Psoas muscle (tissue), 8 donors: ENCODE data around the gene TUBB4B. TPM values are rescaled to one million over a fixed set of nuclear protein-coding genes. Genes with fewer than 3 reads are reported as not detected.
"Not testable (repeated sequence)": the region's sequence is repeated elsewhere in the genome, so short reads cannot be mapped to it uniquely, and the experiment has no call there.

ENCODE experiments used
- ATAC-seq, 4 donors: fragments of 200-7000 bp; cut with Tn5 transposase; one replicate each; pipeline ENCODE4 v1.9.1; 2020; ENCODE audit warnings: moderate library complexity in 3 of 4, mild to moderate bottlenecking in 2 of 4
- DNase-seq, 2 donors: peaks; one replicate each; pipeline ENCODE4 v3.0.0-alpha.2; 2020
- H3K27ac ChIP-seq: fragments of 200-600 bp; one replicate; pipeline ENCODE4 v1.8.0; 2022
- H3K27me3 ChIP-seq, 3 donors: fragments of 200-600 bp in 1 of 3; one replicate each; pipeline versions ENCODE4 v1.6.1 to v1.8.0; 2013 to 2022; ENCODE audit warnings: low read length in 2 of 3, mild to moderate bottlenecking in 2 of 3, moderate library complexity in 1 of 3; ENCODE audit not compliant: insufficient read depth in 3 of 3
- H3K36me3 ChIP-seq, 2 donors: fragments of 200-600 bp in 1 of 2; one replicate each; pipeline versions ENCODE4 v1.6.1 to v1.8.0; 2013 to 2022; ENCODE audit warnings: low read depth in 1 of 2, mild to moderate bottlenecking in 1 of 2, moderate library complexity in 1 of 2; ENCODE audit not compliant: insufficient read depth in 1 of 2
- H3K4me1 ChIP-seq: fragments of 200-600 bp; one replicate; pipeline ENCODE4 v1.8.0; 2022
- H3K4me3 ChIP-seq: fragments of 200-600 bp; one replicate; pipeline ENCODE4 v1.8.0; 2022; ENCODE audit warnings: mild to moderate bottlenecking
- H3K9me3 ChIP-seq: fragments of 200-600 bp; one replicate; pipeline ENCODE4 v1.8.0; 2022
- WGBS, 3 donors: extraction: QIAGEN DNeasy Blood & Tissue Kit; methylation state at CpG; one replicate each; pipeline versions ENCODE4 v1.1.6 to v1.1.7; 2013; 5-methylcytosine and 5-hydroxymethylcytosine counted together
- intact Hi-C, 2 donors: fragments of 100-400 bp; cut with DNase I; formaldehyde crosslinking; loops; one replicate each; pipeline versions ENCODE4 v1.11.0 to v1.14.2; 2022
- polyA plus RNA-seq, 3 donors: library from polyadenylated mRNA; stranded (reverse); fragments of 200-250 nt; gene quantifications; one replicate each; pipeline ENCODE4 v1.2.3, GENCODE V29; 2013
- total RNA-seq, 4 donors: library from RNA; stranded (reverse); fragmentation: NEBNext Ultra II Directional in 2 of 4; extraction: Animal tissue kit (Norgen Biotek cat#: 25700) in 2 of 4; gene quantifications; one replicate each; pipeline versions ENCODE4 v1.2.1 to v1.2.4, GENCODE V29; 2021 to 2023
- TF ChIP-seq, protein P1 (sequence below): fragments of 200-600 bp; IDR thresholded peaks from one replicate; pipeline ENCODE4 v1.8.0; 2022; ENCODE audit warnings: antibody characterized with exemption
- donor health status: healthy with polysubstance abuse.
- donor health status: DM: no; HTN: no; CAD: no; lungs with moderate emphysema.
- donor health status: Bipolar disorder and iron deficiency.
- donor health status: healthy.
- donor health status: DM: yes; HTN: yes; CAD: no.
- donor health status: DM: no; HTN: no; CAD: no.
- donor health status: DM: no; HTN: no; CAD: no.
- donor health status: DM: yes; HTN: yes; CAD: no.

TUBB4B gene
- total and polyA plus RNA-seq, 7 donors, result 111 to 838 (median 273) TPM

GRCh38 chr9:137240318-137240840 lies 708 bp upstream of the TUBB4B start:
- peaks cover 65% of the 10 kb centered on the region for H3K4me1 ChIP-seq
- H3K4me3 ChIP-seq, result peak overlapping the region; percentile 97
- peaks cover 0 to 23% of the 10 kb centered on the region in 2 donors for H3K36me3 ChIP-seq
- TF ChIP-seq, protein P1, sequence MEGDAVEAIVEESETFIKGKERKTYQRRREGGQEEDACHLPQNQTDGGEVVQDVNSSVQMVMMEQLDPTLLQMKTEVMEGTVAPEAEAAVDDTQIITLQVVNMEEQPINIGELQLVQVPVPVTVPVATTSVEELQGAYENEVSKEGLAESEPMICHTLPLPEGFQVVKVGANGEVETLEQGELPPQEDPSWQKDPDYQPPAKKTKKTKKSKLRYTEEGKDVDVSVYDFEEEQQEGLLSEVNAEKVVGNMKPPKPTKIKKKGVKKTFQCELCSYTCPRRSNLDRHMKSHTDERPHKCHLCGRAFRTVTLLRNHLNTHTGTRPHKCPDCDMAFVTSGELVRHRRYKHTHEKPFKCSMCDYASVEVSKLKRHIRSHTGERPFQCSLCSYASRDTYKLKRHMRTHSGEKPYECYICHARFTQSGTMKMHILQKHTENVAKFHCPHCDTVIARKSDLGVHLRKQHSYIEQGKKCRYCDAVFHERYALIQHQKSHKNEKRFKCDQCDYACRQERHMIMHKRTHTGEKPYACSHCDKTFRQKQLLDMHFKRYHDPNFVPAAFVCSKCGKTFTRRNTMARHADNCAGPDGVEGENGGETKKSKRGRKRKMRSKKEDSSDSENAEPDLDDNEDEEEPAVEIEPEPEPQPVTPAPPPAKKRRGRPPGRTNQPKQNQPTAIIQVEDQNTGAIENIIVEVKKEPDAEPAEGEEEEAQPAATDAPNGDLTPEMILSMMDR, result no peak
- H3K27me3 ChIP-seq, result no peaks in the 10 kb centered on the region
- intact Hi-C loops, result no loop called here
- WGBS, 3 donors, result 0 to 1% (median 0%) methylated on average over 39 to 58 of the region's 58 CpGs
- no peaks in the 10 kb centered on the region for H3K9me3 ChIP-seq
- DNase-seq (peak; percentile 80 to 88), ATAC-seq (peak; percentile 29 to 46 (median 42))
- peak overlapping the region; percentile 98 for H3K27ac ChIP-seq

DNA sequence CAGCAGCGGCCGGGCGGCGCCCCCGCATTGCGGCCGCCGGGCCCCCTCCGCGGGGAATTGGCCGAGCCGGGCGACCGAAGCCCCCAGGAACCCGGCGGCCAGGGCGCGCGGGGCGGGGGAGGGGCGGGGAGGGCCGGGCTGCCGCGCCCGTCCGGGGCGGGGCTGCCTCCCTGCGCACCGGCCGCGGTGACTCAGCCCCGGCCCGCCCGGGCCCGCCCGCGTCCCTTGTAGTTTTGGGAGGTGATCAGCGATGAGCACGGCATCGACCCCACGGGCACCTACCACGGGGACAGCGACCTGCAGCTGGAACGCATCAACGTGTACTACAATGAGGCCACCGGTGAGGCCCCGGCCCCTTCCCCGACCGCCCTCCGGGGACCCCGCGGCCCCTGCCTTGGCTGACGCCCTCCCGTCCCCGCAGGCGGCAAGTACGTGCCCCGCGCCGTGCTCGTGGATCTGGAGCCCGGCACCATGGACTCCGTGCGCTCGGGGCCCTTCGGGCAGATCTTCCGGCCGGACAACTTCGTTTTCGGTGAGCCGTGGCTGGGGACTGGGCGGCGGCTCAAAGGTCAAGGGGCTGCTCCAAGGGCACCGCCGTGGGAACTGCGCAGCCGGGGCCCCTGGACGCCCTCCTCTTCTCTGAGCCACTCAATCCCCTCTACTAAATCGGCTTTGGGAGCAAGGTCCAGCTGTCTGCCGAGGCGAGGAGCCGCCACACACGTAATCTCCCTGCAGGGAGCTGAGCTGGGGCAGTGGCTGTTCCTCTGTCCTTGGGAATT lies 592 bp downstream of the TUBB4B start:
- intact Hi-C loops, result no loop called here
- Histone ChIP-seq H3K36me3 (peaks cover 0 to 23% of the 10 kb centered on the region in 2 donors), H3K9me3 (no peaks in the 10 kb centered on the region), H3K27ac (peak overlapping the region; percentile 98), H3K4me1 (peaks cover 62% of the 10 kb centered on the region), H3K4me3 (peak overlapping the region; percentile 97), H3K27me3 (no peaks in the 10 kb centered on the region)
- 1 to 2% (median 1%) methylated on average over 36 to 83 of the region's 83 CpGs for WGBS, 3 donors
- ATAC-seq (peak; percentile 23 to 48 (median 34)), DNase-seq (peak; percentile 79 to 88)
- TF ChIP-seq, protein P1, result no peak

- DNase-seq (no peak), ATAC-seq (no peak)
- Histone ChIP-seq H3K9me3 (no peaks in the 10 kb centered on the region), H3K27ac (peak overlapping the region; percentile 98), H3K4me1 (peaks cover 55% of the 10 kb centered on the region), H3K36me3 (peaks cover 0 to 23% of the 10 kb centered on the region in 2 donors), H3K4me3 (peak overlapping the region; percentile 97), H3K27me3 (no peaks in the 10 kb centered on the region)
- intact Hi-C loops, result no loop called here
- WGBS, 3 donors, result 65 to 71% (median 66%) methylated on average over 36 of the region's 36 CpGs
- TF ChIP-seq, protein P1, result no peak
These were observed 1.4 kb downstream of the TUBB4B start for GRCh38 chr9:137242269-137243203.

DNA sequence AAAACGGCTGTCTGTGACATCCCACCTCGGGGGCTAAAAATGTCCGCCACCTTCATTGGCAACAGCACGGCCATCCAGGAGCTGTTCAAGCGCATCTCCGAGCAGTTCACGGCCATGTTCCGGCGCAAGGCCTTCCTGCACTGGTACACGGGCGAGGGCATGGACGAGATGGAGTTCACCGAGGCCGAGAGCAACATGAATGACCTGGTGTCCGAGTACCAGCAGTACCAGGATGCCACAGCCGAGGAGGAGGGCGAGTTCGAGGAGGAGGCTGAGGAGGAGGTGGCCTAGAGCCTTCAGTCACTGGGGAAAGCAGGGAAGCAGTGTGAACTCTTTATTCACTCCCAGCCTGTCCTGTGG lies 2.2 kb downstream of the TUBB4B start:
- H3K9me3 ChIP-seq, ATAC-seq, DNase-seq, intact Hi-C loops, H3K27me3 ChIP-seq: not testable (repeated sequence)
- peak overlapping the region; percentile 97 for H3K4me3 ChIP-seq
- WGBS, 3 donors, result 88 to 95% (median 91%) methylated on average over 13 to 18 of the region's 18 CpGs
- peaks cover 0 to 23% of the 10 kb centered on the region in 2 donors for H3K36me3 ChIP-seq
- H3K27ac ChIP-seq, result peak overlapping the region; percentile 58
- H3K4me1 ChIP-seq, result peaks cover 54% of the 10 kb centered on the region
